Tibial nerve (tissue), 4 donors: ENCODE measurements around the gene INPP5E. TPM values are rescaled to one million over a fixed set of nuclear protein-coding genes. Genes with fewer than 3 reads are reported as not detected.
A peak's percentile ranks its signal among the peaks of the same experiment; 100 is the strongest.

Experiments used
- DNase-seq, 2 donors: peaks; one replicate each; pipeline ENCODE4 v3.0.0-alpha.2; 2019; ENCODE audit warnings: low spot score in 2 of 2
- H3K27ac ChIP-seq, 4 donors: fragments of 200-600 bp; sonication (generic) in 3 of 4; one replicate each; pipeline ENCODE4 v1.5.1; 2017 to 2019; ENCODE audit warnings: mild to moderate bottlenecking in 1 of 4
- H3K27me3 ChIP-seq, 2 donors: fragments of 200-600 bp; sonication (generic) in 1 of 2; one replicate each; pipeline versions ENCODE4 v1.5.1 to v1.6.0; 2017 to 2019
- H3K36me3 ChIP-seq, 3 donors: fragments of 200-600 bp; sonication (generic); one replicate each; pipeline ENCODE4 v1.5.1; 2018 to 2019
- H3K4me1 ChIP-seq, 4 donors: fragments of 200-600 bp; sonication (generic) in 3 of 4; one replicate each; pipeline ENCODE4 v1.5.1; 2017 to 2019
- H3K4me3 ChIP-seq, 4 donors: fragments of 200-600 bp; sonication (generic) in 3 of 4; one replicate each; pipeline ENCODE4 v1.5.1; 2017 to 2019; ENCODE audit warnings: mild to moderate bottlenecking in 1 of 4, moderate library complexity in 1 of 4
- H3K9me3 ChIP-seq, 4 donors: fragments of 200-600 bp; sonication (generic) in 3 of 4; one replicate each; pipeline ENCODE4 v1.5.1; 2017 to 2019
- EP300 ChIP-seq, 2 donors: sonication (generic); formaldehyde crosslinking; IDR thresholded peaks; one replicate each; pipeline ENCODE4 v1.6.1; 2017; ENCODE audit warnings: antibody characterized with exemption in 2 of 2, mild to moderate bottlenecking in 1 of 2
- POLR2A ChIP-seq, 2 donors: fragments of 450-650 bp; IDR thresholded peaks; one replicate each; pipeline ENCODE4 v1.6.1; 2017; ENCODE audit warnings: antibody characterized with exemption in 2 of 2, mild to moderate bottlenecking in 2 of 2, moderate library complexity in 2 of 2
- WGBS, 2 donors: methylation state at CpG; one replicate each; pipeline ENCODE4 v1.1.5; 2018; 5-methylcytosine and 5-hydroxymethylcytosine counted together
- total RNA-seq, 4 donors: library from RNA; depleted of rRNA; stranded (reverse); fragments of >200 nt; gene quantifications; one replicate each; pipeline ENCODE4 v1.1.0, GENCODE V29; 2016
- TF ChIP-seq, protein P1 (sequence below), 5 experiments: fragments of 200-600 bp in 3 of 5; fragments of 450-650 bp in 2 of 5; sonication (generic) in 3 of 5; IDR thresholded peaks; one replicate each; pipeline ENCODE4 v1.5.1; 2016 to 2019; ENCODE audit warnings: antibody characterized with exemption in 5 of 5, mild to moderate bottlenecking in 3 of 5, moderate library complexity in 2 of 5

The INPP5E gene, protein sequence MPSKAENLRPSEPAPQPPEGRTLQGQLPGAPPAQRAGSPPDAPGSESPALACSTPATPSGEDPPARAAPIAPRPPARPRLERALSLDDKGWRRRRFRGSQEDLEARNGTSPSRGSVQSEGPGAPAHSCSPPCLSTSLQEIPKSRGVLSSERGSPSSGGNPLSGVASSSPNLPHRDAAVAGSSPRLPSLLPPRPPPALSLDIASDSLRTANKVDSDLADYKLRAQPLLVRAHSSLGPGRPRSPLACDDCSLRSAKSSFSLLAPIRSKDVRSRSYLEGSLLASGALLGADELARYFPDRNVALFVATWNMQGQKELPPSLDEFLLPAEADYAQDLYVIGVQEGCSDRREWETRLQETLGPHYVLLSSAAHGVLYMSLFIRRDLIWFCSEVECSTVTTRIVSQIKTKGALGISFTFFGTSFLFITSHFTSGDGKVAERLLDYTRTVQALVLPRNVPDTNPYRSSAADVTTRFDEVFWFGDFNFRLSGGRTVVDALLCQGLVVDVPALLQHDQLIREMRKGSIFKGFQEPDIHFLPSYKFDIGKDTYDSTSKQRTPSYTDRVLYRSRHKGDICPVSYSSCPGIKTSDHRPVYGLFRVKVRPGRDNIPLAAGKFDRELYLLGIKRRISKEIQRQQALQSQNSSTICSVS
- total RNA-seq = 10 to 100 TPM; 15.1 to 23.1 (median 18.6) TPM

DNA sequence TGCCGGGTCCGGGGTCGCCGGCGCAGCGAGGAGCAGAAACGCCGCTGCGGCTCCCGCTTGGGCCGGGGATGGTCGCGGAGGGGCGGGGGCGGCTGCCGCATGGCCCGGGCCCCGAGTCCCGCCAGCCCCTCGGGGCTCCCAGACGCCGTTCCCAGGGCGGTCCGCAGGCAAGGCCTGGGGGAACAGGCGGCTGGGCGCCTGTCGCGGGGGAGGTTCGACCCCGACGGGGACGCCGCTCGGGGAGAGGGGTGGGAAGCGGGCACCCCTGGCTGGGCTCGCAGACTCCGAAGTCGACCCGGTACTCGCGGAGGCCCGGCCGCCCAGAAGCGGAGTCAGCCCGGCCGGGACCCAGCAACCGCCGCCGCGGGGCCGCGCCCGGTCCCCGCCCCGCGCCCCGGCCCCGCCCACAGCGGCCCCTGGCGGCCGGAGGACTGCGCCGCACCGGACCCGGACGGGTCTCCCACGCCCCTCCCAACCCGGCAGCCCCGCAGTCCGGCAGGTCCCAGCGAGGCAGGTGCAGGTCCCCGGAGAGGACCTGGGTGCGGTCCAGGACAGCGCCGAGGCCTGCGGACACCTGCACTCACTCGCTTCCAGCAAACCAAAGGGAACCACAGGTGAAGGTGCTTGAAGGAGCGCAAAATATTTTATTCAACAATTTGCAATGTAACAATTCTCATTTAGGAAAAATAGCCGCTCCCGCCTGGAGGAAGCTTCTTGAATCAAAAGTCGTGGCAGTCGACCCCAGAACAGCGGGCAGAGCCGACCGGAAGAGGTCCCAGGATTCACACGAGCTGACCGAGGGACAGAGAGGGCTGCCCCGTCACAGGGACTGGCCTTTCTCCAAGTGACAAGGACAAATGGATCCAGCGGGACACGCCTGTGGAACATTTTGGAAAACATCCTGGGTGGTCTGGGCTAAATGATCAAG lies at the start of gene INPP5E:
INPP5E (minus strand) TSS at position 365 of the 928 bp plus-strand sequence. CDS start 426 bp downstream, outside the sequence.
- 10 to 32% methylated on average over 13 to 55 of the region's 90 CpGs for WGBS, 2 donors
- H3K9me3 ChIP-seq = no peaks in the 10 kb centered on the region
- peaks cover 0 to 41% (median 21%) of the 10 kb centered on the region in 4 donors for H3K4me1 ChIP-seq
- H3K4me3 ChIP-seq = peak within 1 kb of the TSS; percentile 69 to 86 (median 82)
- TF ChIP-seq, protein P1, sequence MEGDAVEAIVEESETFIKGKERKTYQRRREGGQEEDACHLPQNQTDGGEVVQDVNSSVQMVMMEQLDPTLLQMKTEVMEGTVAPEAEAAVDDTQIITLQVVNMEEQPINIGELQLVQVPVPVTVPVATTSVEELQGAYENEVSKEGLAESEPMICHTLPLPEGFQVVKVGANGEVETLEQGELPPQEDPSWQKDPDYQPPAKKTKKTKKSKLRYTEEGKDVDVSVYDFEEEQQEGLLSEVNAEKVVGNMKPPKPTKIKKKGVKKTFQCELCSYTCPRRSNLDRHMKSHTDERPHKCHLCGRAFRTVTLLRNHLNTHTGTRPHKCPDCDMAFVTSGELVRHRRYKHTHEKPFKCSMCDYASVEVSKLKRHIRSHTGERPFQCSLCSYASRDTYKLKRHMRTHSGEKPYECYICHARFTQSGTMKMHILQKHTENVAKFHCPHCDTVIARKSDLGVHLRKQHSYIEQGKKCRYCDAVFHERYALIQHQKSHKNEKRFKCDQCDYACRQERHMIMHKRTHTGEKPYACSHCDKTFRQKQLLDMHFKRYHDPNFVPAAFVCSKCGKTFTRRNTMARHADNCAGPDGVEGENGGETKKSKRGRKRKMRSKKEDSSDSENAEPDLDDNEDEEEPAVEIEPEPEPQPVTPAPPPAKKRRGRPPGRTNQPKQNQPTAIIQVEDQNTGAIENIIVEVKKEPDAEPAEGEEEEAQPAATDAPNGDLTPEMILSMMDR (IDR thresholded peaks at IDR 0.05) = peak; percentile 56 to 99 (median 88)
- TF ChIP-seq EP300 (IDR thresholded peaks at IDR 0.05) (peak in 1 of 2 donors; percentile 41), POLR2A (IDR thresholded peaks at IDR 0.05) (peak in 1 of 2 donors; percentile 37)
- H3K27me3 ChIP-seq = no peaks in the 10 kb centered on the region
- peak within 1 kb of the TSS; percentile 44 to 87 (median 84) for H3K27ac ChIP-seq
- H3K36me3 ChIP-seq = peaks cover 0 to 61% (median 0%) of the 10 kb centered on the region in 3 donors
- DNase-seq = peak; percentile 38 to 57

DNA sequence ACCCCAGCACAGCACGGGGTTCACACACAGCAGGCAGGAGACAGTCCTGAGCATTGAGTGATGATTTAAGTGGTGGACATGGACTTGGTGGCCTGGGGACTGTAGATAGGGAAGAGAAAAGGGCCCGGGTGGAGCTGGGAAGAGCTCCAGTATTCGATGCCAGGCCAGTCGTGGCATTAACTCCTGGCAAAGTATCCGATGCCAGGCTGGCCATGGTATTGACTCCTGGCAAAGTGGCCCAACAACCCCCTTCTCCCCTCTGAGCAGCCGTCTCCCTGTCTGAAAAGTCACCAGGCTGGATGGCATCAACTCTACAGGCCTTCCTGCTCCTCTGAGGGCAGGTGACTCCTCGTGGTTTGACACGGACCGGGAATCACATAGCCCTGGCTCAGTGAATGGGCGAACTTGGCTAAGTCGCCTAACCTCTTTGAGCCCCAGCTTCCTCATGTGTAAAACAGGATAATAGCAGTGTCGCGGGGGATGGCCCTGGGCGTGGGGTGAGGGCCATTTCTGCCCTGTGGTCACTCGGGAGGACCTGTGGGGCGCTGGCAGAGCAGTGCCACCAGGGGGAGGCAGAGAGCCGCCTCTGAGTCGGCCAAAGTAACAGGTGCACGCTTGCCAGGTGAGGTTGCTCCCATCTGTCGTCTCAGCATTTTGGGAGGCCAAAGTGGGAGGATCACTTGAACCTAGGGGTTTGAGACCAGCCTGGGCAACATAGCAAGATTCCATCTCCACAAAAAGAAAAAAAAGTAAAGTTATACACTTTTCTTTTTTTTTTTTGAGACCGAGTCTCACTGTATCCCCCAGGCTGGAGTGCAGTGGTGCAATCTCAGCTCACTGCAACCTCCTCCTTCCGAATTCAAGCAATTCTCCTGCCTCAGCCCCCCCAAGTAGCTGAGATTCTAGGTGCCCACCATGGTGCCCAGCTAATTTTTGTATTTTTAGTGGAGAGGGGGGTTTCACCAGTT lies 48.9 kb upstream of the INPP5E start:
- Histone ChIP-seq H3K4me1 (peaks cover 0 to 39% (median 20%) of the 10 kb centered on the region in 4 donors), H3K36me3 (no peaks in the 10 kb centered on the region), H3K27me3 (no peaks in the 10 kb centered on the region), H3K27ac (no peak overlapping the region), H3K9me3 (no peaks in the 10 kb centered on the region), H3K4me3 (no peak overlapping the region)
- WGBS, 2 donors = 16 to 26% methylated on average over 19 to 22 of the region's 22 CpGs
- DNase-seq = peak in 1 of 2 donors; percentile 67
- TF ChIP-seq, protein P1 (IDR thresholded peaks at IDR 0.05) = peak; percentile 94 to 100 (median 98)
- TF ChIP-seq POLR2A (IDR thresholded peaks at IDR 0.05) = no peak

DNA sequence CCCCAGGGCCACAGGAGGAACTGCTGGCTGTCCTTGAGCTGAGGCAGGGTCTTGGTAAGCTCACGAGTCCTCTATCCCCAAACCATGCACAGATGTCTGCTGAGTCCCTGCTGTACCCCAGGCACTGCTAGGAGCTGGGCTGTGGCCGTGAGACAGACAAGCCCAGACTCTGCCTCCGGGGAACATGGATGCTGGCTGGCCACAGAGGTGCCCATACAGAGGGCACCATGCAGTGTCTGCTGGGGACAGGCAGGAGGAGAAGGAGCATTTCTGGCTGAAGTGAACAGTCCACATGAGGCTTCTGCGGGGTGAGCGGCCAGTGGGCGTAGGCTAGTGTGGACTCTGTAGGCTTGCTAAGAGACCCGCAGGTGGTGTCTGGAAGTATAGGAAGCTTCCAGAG lies 48.0 kb upstream of the INPP5E start:
- Histone ChIP-seq H3K4me3 (no peak overlapping the region), H3K27ac (no peak overlapping the region), H3K9me3 (no peaks in the 10 kb centered on the region), H3K4me1 (peaks cover 0 to 31% (median 14%) of the 10 kb centered on the region in 4 donors), H3K36me3 (no peaks in the 10 kb centered on the region), H3K27me3 (no peaks in the 10 kb centered on the region)
- 84 to 89% methylated on average over 5 to 7 of the region's 7 CpGs for WGBS, 2 donors
- no peak for DNase-seq
- TF ChIP-seq POLR2A (IDR thresholded peaks at IDR 0.05) (no peak), EP300 (IDR thresholded peaks at IDR 0.05) (no peak)
- TF ChIP-seq, protein P1 (IDR thresholded peaks at IDR 0.05) = no peak

DNA sequence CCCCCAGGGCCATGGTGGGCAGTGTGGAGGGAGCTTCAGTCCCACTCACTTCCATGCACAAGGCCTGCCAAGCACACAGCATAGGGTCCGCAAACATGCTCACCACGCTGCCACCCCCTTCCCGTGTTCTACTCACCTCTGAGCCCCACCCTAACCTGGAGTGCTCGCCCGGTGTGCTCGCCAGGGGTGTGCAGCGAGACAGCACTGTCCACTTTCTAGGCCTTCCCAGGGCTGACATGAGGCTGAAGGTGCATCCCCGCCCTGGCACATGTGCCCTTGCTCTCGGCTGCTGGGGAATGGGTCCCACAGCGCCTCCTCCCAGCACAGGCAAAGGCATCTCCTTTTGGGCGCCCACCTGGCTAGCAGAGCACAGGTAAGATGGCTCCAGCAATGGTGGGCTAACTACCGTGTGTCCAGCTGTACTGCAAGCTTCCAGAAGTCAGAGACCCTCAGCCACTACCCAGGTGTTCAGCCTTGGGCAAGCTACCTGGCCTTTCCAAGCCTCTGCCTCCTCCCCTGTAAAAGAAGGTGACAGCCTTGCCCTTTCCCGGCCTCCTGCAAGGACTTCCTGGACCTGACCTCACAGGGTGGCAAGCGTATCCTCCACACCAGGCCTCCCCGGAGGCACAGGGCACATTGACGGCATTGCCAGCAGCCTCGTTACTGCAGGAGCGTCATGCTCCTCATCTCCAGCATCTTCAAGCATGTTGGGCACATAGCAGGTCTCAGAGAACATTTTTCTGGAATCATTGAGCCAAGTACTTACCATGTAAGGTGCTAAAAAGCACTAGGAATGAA lies 47.4 kb upstream of the INPP5E start:
- WGBS, 2 donors = 93 to 95% methylated on average over 18 of the region's 18 CpGs
- TF ChIP-seq, protein P1 (IDR thresholded peaks at IDR 0.05) = no peak
- Histone ChIP-seq H3K9me3 (no peaks in the 10 kb centered on the region), H3K4me1 (peaks cover 0 to 31% (median 16%) of the 10 kb centered on the region in 4 donors), H3K4me3 (no peak overlapping the region), H3K27me3 (no peaks in the 10 kb centered on the region), H3K36me3 (no peaks in the 10 kb centered on the region), H3K27ac (no peak overlapping the region)
- no peak for DNase-seq
